Measurements from ENCODE around the gene PHF11. TPM values are rescaled to one million over a fixed set of nuclear protein-coding genes. Genes with fewer than 3 reads are reported as not detected.

The PHF11 gene
- total RNA-seq, 2 donors from 2014 or later = 16.8 to 21.0 TPM

- Histone ChIP-seq H3K4me1 (ENCODE audit: control insufficient read depth, insufficient read depth, low read length) (peaks cover 4% of the 10 kb centered on the region), H3K36me3 (ENCODE audit: control insufficient read depth, insufficient read depth, low read length) (peaks cover 33% of the 10 kb centered on the region), H3K9ac (ENCODE audit: extremely low read depth, low read length, poor library complexity, severe bottlenecking) (no peak overlapping the region), H3K27me3 (ENCODE audit: control insufficient read depth, insufficient read depth, low read length, poor library complexity, severe bottlenecking) (no peaks in the 10 kb centered on the region), H3K27ac (ENCODE audit: low read depth, low read length) (no peak overlapping the region), H3K4me3 (ENCODE audit: low read length) (no peak overlapping the region), H3K9me3 (ENCODE audit: control insufficient read depth, low read length) (peaks cover 8% of the 10 kb centered on the region)
- peaks cover 10% of the 10 kb centered on the region for H3K4me1 Mint-ChIP-seq
- WGBS, 2 experiments (ENCODE audit: insufficient coverage in 1 of 2, insufficient read length in 1 of 2) = 93 to 97% methylated on average over 4 of the region's 4 CpGs
- no peak for DNase-seq
- H3K9me3 Mint-ChIP-seq = peaks cover 29% of the 10 kb centered on the region
- H3K27ac Mint-ChIP-seq = no peak overlapping the region
- TF ChIP-seq, protein P1, sequence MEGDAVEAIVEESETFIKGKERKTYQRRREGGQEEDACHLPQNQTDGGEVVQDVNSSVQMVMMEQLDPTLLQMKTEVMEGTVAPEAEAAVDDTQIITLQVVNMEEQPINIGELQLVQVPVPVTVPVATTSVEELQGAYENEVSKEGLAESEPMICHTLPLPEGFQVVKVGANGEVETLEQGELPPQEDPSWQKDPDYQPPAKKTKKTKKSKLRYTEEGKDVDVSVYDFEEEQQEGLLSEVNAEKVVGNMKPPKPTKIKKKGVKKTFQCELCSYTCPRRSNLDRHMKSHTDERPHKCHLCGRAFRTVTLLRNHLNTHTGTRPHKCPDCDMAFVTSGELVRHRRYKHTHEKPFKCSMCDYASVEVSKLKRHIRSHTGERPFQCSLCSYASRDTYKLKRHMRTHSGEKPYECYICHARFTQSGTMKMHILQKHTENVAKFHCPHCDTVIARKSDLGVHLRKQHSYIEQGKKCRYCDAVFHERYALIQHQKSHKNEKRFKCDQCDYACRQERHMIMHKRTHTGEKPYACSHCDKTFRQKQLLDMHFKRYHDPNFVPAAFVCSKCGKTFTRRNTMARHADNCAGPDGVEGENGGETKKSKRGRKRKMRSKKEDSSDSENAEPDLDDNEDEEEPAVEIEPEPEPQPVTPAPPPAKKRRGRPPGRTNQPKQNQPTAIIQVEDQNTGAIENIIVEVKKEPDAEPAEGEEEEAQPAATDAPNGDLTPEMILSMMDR (conservative IDR thresholded peaks at IDR 0.05) = no peak
- H3K36me3 Mint-ChIP-seq (ENCODE audit: low read depth) = peaks cover 42% of the 10 kb centered on the region
- no peaks in the 10 kb centered on the region for H3K27me3 Mint-ChIP-seq (ENCODE audit: insufficient read depth)
- H3K4me3 Mint-ChIP-seq = no peak overlapping the region
These were observed 70.7 kb downstream of the PHF11 start for GRCh38 chr13:49566461-49566860.

DNA sequence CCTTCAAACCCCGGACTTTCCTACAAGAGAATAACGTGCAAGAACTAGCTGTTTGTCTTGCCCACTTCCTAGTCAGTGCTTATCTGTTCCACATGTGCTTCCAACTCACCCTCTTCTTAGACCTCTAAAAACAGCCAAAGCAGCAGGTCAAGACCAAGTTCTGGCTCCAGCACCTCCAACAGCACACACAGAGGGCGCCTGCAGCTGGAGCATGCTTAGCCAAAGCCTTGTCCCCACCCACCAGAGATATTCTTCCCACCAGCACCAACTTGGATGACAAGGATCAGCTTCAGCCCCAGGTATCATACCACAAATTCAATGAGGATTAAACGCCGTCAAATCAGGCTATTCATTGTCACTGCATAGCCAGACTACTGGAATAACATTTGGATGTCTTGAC, 71.7 kb downstream of the PHF11 start:
- Histone ChIP-seq H3K27ac (ENCODE audit: low read depth, low read length) (no peak overlapping the region), H3K9ac (ENCODE audit: extremely low read depth, low read length, poor library complexity, severe bottlenecking) (no peak overlapping the region), H3K4me3 (ENCODE audit: low read length) (no peak overlapping the region), H3K36me3 (ENCODE audit: control insufficient read depth, insufficient read depth, low read length) (peaks cover 32% of the 10 kb centered on the region), H3K4me1 (ENCODE audit: control insufficient read depth, insufficient read depth, low read length) (peaks cover 4% of the 10 kb centered on the region), H3K27me3 (ENCODE audit: control insufficient read depth, insufficient read depth, low read length, poor library complexity, severe bottlenecking) (no peaks in the 10 kb centered on the region), H3K9me3 (ENCODE audit: control insufficient read depth, low read length) (peaks cover 8% of the 10 kb centered on the region)
- TF ChIP-seq, protein P1 (conservative IDR thresholded peaks at IDR 0.05) = no peak
- no peaks in the 10 kb centered on the region for H3K27me3 Mint-ChIP-seq (ENCODE audit: insufficient read depth)
- H3K4me1 Mint-ChIP-seq = peaks cover 9% of the 10 kb centered on the region
- H3K4me3 Mint-ChIP-seq = no peak overlapping the region
- peaks cover 39% of the 10 kb centered on the region for H3K36me3 Mint-ChIP-seq (ENCODE audit: low read depth)
- H3K27ac Mint-ChIP-seq = no peak overlapping the region
- WGBS, 2 experiments (ENCODE audit: insufficient coverage in 1 of 2, insufficient read length in 1 of 2) = 93 to 94% methylated on average over 2 to 5 of the region's 5 CpGs
- peak; percentile 51 for DNase-seq
- peaks cover 29% of the 10 kb centered on the region for H3K9me3 Mint-ChIP-seq

GRCh38 chr13:49569993-49570689, 74.4 kb downstream of the PHF11 start:
- Mint-ChIP-seq H3K9me3 (peaks cover 12% of the 10 kb centered on the region), H3K4me1 (peaks cover 9% of the 10 kb centered on the region), H3K4me3 (no peak overlapping the region), H3K27me3 (ENCODE audit: insufficient read depth) (no peaks in the 10 kb centered on the region), H3K27ac (no peak overlapping the region), H3K36me3 (ENCODE audit: low read depth) (peaks cover 35% of the 10 kb centered on the region)
- TF ChIP-seq, protein P1 (conservative IDR thresholded peaks at IDR 0.05) = no peak
- no peak for DNase-seq
- no peaks in the 10 kb centered on the region for H3K27me3 ChIP-seq (ENCODE audit: control insufficient read depth, insufficient read depth, low read length, poor library complexity, severe bottlenecking)
- H3K9ac ChIP-seq (ENCODE audit: extremely low read depth, low read length, poor library complexity, severe bottlenecking) = no peak overlapping the region
- peaks cover 8% of the 10 kb centered on the region for H3K9me3 ChIP-seq (ENCODE audit: control insufficient read depth, low read length)
- peaks cover 23% of the 10 kb centered on the region for H3K36me3 ChIP-seq (ENCODE audit: control insufficient read depth, insufficient read depth, low read length)
- no peak overlapping the region for H3K27ac ChIP-seq (ENCODE audit: low read depth, low read length)
- H3K4me3 ChIP-seq (ENCODE audit: low read length) = no peak overlapping the region
- WGBS, 2 experiments (ENCODE audit: insufficient coverage in 1 of 2, insufficient read length in 1 of 2) = 83 to 96% methylated on average over 1 of the region's 1 CpG
- H3K4me1 ChIP-seq (ENCODE audit: control insufficient read depth, insufficient read depth, low read length) = peaks cover 4% of the 10 kb centered on the region
